ENCODE data around the gene EFNA1.

DNA sequence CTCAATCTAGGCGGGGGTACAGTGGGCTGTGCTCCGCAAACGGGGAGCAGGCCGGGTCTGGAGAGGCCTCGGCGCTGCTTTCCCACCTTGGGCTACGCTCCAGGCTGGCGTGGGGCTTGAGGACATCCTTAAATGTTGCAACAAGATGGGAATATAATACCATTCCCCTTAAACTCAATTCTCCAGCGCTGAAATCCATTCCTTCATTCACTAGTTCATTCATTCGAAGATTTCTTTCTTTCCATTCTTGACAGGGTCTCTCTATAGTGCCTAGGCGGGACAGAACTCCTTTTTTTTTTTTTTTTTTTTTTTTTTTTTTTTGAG is 12.9 kb downstream of the EFNA1 start:
- TF ChIP-seq, protein P1, sequence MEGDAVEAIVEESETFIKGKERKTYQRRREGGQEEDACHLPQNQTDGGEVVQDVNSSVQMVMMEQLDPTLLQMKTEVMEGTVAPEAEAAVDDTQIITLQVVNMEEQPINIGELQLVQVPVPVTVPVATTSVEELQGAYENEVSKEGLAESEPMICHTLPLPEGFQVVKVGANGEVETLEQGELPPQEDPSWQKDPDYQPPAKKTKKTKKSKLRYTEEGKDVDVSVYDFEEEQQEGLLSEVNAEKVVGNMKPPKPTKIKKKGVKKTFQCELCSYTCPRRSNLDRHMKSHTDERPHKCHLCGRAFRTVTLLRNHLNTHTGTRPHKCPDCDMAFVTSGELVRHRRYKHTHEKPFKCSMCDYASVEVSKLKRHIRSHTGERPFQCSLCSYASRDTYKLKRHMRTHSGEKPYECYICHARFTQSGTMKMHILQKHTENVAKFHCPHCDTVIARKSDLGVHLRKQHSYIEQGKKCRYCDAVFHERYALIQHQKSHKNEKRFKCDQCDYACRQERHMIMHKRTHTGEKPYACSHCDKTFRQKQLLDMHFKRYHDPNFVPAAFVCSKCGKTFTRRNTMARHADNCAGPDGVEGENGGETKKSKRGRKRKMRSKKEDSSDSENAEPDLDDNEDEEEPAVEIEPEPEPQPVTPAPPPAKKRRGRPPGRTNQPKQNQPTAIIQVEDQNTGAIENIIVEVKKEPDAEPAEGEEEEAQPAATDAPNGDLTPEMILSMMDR (IDR thresholded peaks at IDR 0.05; ENCODE audit: low read length): no peak
- no peak for TF ChIP-seq EZH2 (IDR thresholded peaks at IDR 0.05; ENCODE audit: borderline replicate concordance, low read length)
